WTC11 (cell line): ENCODE results near the gene PBRM1. TPM values are rescaled to one million over a fixed set of nuclear protein-coding genes. Genes with fewer than 3 reads are reported as not detected.

Experiments used
- ATAC-seq: fragments of 200-7000 bp; cut with Tn5 transposase; 2 replicates; pipeline ENCODE4 v1.10.0; 2021; ENCODE audit warnings: mild to moderate bottlenecking, moderate library complexity
- CTCF ChIA-PET: fragments of 300-600 bp; sonication (Branson Sonifier 250); formaldehyde crosslinking; loops from one replicate; lab custom pipeline; 2021; ENCODE audit warnings: antibody characterized with exemption; lab: Charles Lee
- POLR2A ChIA-PET: fragments of 350-600 bp; sonication (Branson Sonifier 250); formaldehyde crosslinking; loops from one replicate; lab custom pipeline; 2021; ENCODE audit warnings: antibody characterized with exemption; lab: Charles Lee
- DNase-seq: peaks from one replicate; pipeline ENCODE4 v3.0.0; 2021; ENCODE audit warnings: low spot score
- H3K27ac Mint-ChIP-seq: 2 replicates; pipeline ENCODE4 v1.8.0; 2021; ENCODE audit warnings: mixed read lengths
- H3K27me3 Mint-ChIP-seq: 2 replicates; pipeline ENCODE4 v1.8.0; 2021; ENCODE audit warnings: low read depth, mild to moderate bottlenecking, moderate library complexity, mixed read lengths
- H3K36me3 Mint-ChIP-seq: 2 replicates; pipeline ENCODE4 v1.8.0; 2021; ENCODE audit warnings: mixed read lengths
- H3K4me1 Mint-ChIP-seq: 2 replicates; pipeline ENCODE4 v1.8.0; 2022; ENCODE audit warnings: mixed read lengths
- H3K4me3 Mint-ChIP-seq: 2 replicates; pipeline ENCODE4 v1.8.0; 2021; ENCODE audit warnings: mild to moderate bottlenecking, moderate library complexity, mixed read lengths
- H3K9me3 Mint-ChIP-seq: 2 replicates; pipeline ENCODE4 v1.8.0; 2021; ENCODE audit warnings: mixed read lengths
- FOXJ3 ChIP-seq: sonication (generic); formaldehyde crosslinking; IDR thresholded peaks from 2 replicates; pipeline ENCODE4 v1.9.0; 2021; ENCODE audit warnings: missing genetic modification reagents, mild to moderate bottlenecking, borderline replicate concordance
- FOXK1 ChIP-seq: sonication (generic); formaldehyde crosslinking; IDR thresholded peaks from 2 replicates; pipeline ENCODE4 v1.8.0; 2022; ENCODE audit warnings: mild to moderate bottlenecking, moderate library complexity, missing genetic modification reagents
- JAZF1 ChIP-seq: fragments of 250-450 bp; sonication (Bioruptor Pico); IDR thresholded peaks from 2 replicates; pipeline ENCODE4 v1.9.0; 2021; ENCODE audit warnings: moderate library complexity, mild to moderate bottlenecking, inconsistent platforms
- MYBL2 ChIP-seq: sonication (generic); formaldehyde crosslinking; IDR thresholded peaks from 2 replicates; pipeline ENCODE4 v1.8.1; 2023; ENCODE audit warnings: mild to moderate bottlenecking, moderate library complexity, missing genetic modification reagents
- NR2C2 ChIP-seq: sonication (generic); formaldehyde crosslinking; IDR thresholded peaks from 2 replicates; pipeline ENCODE4 v1.8.0; 2022; ENCODE audit warnings: mild to moderate bottlenecking, missing genetic modification reagents
- RORB ChIP-seq: fragments of 250-450 bp; sonication (Bioruptor Pico); IDR thresholded peaks from 2 replicates; pipeline ENCODE4 v1.9.0; 2021; ENCODE audit warnings: mild to moderate bottlenecking
- SOX15 ChIP-seq: fragments of 250-450 bp; sonication (Bioruptor Pico); IDR thresholded peaks from 2 replicates; pipeline ENCODE4 v1.9.0; 2021; ENCODE audit warnings: mild to moderate bottlenecking
- TEAD1 ChIP-seq: sonication (generic); formaldehyde crosslinking; IDR thresholded peaks from 2 replicates; pipeline ENCODE4 v1.8.0; 2022; ENCODE audit warnings: mild to moderate bottlenecking, missing genetic modification reagents
- TEAD4 ChIP-seq: sonication (generic); formaldehyde crosslinking; IDR thresholded peaks from 2 replicates; pipeline ENCODE4 v1.8.0; 2022; ENCODE audit warnings: mild to moderate bottlenecking, missing genetic modification reagents
- ZNF138 ChIP-seq: sonication (generic); formaldehyde crosslinking; conservative IDR thresholded peaks from 2 replicates; pipeline ENCODE4 v1.8.1; 2022; ENCODE audit warnings: mild to moderate bottlenecking, moderate library complexity, missing genetic modification reagents
- ZNF396 ChIP-seq: fragments of 250-450 bp; sonication (Bioruptor Pico); IDR thresholded peaks from 2 replicates; pipeline ENCODE4 v1.8.0; 2021; ENCODE audit warnings: mild to moderate bottlenecking, moderate library complexity, borderline replicate concordance
- total RNA-seq: library from RNA; stranded (reverse); gene quantifications from 3 replicates; pipeline ENCODE4 v1.2.3, GENCODE V29; 2021
- TF ChIP-seq, protein P1 (sequence below): sonication (generic); formaldehyde crosslinking; IDR thresholded peaks from 2 replicates; pipeline ENCODE4 v1.8.1; 2023; ENCODE audit warnings: mild to moderate bottlenecking, moderate library complexity, missing genetic modification reagents
- TF ChIP-seq, protein P2 (sequence below): fragments of 250-450 bp; sonication (Bioruptor Pico); IDR thresholded peaks from 2 replicates; pipeline ENCODE4 v1.9.0; 2021; ENCODE audit warnings: mild to moderate bottlenecking
- TF ChIP-seq, protein P3 (sequence below): sonication (generic); formaldehyde crosslinking; IDR thresholded peaks from 2 replicates; pipeline ENCODE4 v1.8.1; 2023; ENCODE audit warnings: mild to moderate bottlenecking, missing genetic modification reagents, moderate library complexity
- TF ChIP-seq, protein P4 (sequence below): fragments of 250-450 bp; sonication (Bioruptor Pico); IDR thresholded peaks from 2 replicates; pipeline ENCODE4 v2.1.2; 2022; ENCODE audit warnings: mild to moderate bottlenecking, moderate library complexity
- TF ChIP-seq, protein P5 (sequence below): sonication (generic); formaldehyde crosslinking; IDR thresholded peaks from 2 replicates; pipeline ENCODE4 v1.8.1; 2022; ENCODE audit warnings: mild to moderate bottlenecking, missing genetic modification reagents, moderate library complexity, borderline replicate concordance
- TF ChIP-seq, protein P6 (sequence below): sonication (generic); formaldehyde crosslinking; IDR thresholded peaks from 2 replicates; pipeline ENCODE4 v1.8.1; 2023; ENCODE audit warnings: mild to moderate bottlenecking, missing genetic modification reagents, moderate library complexity
- TF ChIP-seq, protein P7 (sequence below): sonication (generic); formaldehyde crosslinking; IDR thresholded peaks from 2 replicates; pipeline ENCODE4 v1.8.1; 2022; ENCODE audit warnings: low read depth, missing genetic modification reagents, borderline replicate concordance
- TF ChIP-seq, protein P8 (sequence below): sonication (generic); formaldehyde crosslinking; IDR thresholded peaks from 2 replicates; pipeline ENCODE4 v1.8.1; 2023; ENCODE audit warnings: mild to moderate bottlenecking, missing genetic modification reagents, borderline replicate concordance

The PBRM1 gene
- total RNA-seq, 1 experiment from 2014 or later = 48.8 TPM

DNA sequence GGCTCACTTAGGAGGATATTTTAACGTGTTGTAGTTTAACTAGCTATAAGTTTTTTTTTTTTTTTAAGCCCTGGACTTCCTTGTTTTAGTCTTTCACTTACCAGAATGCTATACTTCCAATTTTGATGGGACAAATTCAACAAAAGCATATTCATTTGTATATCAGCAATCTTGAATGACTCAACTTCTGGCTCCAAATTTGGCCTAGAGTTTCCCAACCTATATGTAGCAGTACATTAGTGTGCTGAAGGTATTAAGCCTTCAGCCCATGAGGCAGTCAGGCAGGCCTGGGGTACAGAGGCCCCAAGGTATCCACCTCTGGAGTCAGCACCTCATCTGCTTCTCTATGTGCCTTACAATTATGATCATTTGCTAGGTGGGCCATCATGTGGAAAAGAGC lies 5.9 kb downstream of the PBRM1 start:
- Mint-ChIP-seq H3K4me3 (no peak overlapping the region), H3K27ac (no peak overlapping the region), H3K9me3 (no peaks in the 10 kb centered on the region), H3K4me1 (peaks cover 14% of the 10 kb centered on the region), H3K27me3 (no peaks in the 10 kb centered on the region), H3K36me3 (peaks cover 29% of the 10 kb centered on the region)
- DNase-seq = no peak
- POLR2A ChIA-PET = no interaction called here
- CTCF ChIA-PET = no interaction called here
- TF ChIP-seq ZNF138 (CRISPR knock-in tag) (no peak), FOXK1 (CRISPR knock-in tag) (no peak)
- TF ChIP-seq, protein P1, sequence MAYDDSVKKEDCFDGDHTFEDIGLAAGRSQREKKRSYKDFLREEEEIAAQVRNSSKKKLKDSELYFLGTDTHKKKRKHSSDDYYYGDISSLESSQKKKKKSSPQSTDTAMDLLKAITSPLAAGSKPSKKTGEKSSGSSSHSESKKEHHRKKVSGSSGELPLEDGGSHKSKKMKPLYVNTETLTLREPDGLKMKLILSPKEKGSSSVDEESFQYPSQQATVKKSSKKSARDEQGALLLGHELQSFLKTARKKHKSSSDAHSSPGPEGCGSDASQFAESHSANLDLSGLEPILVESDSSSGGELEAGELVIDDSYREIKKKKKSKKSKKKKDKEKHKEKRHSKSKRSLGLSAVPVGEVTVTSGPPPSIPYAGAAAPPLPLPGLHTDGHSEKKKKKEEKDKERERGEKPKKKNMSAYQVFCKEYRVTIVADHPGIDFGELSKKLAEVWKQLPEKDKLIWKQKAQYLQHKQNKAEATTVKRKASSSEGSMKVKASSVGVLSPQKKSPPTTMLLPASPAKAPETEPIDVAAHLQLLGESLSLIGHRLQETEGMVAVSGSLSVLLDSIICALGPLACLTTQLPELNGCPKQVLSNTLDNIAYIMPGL (CRISPR knock-in tag) = no peak
- TF ChIP-seq, protein P2, sequence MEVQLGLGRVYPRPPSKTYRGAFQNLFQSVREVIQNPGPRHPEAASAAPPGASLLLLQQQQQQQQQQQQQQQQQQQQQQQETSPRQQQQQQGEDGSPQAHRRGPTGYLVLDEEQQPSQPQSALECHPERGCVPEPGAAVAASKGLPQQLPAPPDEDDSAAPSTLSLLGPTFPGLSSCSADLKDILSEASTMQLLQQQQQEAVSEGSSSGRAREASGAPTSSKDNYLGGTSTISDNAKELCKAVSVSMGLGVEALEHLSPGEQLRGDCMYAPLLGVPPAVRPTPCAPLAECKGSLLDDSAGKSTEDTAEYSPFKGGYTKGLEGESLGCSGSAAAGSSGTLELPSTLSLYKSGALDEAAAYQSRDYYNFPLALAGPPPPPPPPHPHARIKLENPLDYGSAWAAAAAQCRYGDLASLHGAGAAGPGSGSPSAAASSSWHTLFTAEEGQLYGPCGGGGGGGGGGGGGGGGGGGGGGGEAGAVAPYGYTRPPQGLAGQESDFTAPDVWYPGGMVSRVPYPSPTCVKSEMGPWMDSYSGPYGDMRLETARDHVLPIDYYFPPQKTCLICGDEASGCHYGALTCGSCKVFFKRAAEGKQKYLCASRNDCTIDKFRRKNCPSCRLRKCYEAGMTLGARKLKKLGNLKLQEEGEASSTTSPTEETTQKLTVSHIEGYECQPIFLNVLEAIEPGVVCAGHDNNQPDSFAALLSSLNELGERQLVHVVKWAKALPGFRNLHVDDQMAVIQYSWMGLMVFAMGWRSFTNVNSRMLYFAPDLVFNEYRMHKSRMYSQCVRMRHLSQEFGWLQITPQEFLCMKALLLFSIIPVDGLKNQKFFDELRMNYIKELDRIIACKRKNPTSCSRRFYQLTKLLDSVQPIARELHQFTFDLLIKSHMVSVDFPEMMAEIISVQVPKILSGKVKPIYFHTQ (CRISPR knock-in tag) = no peak
- TF ChIP-seq, protein P3, sequence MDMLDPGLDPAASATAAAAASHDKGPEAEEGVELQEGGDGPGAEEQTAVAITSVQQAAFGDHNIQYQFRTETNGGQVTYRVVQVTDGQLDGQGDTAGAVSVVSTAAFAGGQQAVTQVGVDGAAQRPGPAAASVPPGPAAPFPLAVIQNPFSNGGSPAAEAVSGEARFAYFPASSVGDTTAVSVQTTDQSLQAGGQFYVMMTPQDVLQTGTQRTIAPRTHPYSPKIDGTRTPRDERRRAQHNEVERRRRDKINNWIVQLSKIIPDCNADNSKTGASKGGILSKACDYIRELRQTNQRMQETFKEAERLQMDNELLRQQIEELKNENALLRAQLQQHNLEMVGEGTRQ (CRISPR knock-in tag) = no peak
- TF ChIP-seq, protein P4, sequence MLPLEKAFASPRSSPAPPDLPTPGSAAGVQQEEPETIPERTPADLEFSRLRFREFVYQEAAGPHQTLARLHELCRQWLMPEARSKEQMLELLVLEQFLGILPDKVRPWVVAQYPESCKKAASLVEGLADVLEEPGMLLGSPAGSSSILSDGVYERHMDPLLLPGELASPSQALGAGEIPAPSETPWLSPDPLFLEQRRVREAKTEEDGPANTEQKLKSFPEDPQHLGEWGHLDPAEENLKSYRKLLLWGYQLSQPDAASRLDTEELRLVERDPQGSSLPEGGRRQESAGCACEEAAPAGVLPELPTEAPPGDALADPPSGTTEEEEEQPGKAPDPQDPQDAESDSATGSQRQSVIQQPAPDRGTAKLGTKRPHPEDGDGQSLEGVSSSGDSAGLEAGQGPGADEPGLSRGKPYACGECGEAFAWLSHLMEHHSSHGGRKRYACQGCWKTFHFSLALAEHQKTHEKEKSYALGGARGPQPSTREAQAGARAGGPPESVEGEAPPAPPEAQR (CRISPR knock-in tag) = no peak
- TF ChIP-seq, protein P5, sequence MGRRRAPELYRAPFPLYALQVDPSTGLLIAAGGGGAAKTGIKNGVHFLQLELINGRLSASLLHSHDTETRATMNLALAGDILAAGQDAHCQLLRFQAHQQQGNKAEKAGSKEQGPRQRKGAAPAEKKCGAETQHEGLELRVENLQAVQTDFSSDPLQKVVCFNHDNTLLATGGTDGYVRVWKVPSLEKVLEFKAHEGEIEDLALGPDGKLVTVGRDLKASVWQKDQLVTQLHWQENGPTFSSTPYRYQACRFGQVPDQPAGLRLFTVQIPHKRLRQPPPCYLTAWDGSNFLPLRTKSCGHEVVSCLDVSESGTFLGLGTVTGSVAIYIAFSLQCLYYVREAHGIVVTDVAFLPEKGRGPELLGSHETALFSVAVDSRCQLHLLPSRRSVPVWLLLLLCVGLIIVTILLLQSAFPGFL (CRISPR knock-in tag) = no peak
- TF ChIP-seq, protein P6, sequence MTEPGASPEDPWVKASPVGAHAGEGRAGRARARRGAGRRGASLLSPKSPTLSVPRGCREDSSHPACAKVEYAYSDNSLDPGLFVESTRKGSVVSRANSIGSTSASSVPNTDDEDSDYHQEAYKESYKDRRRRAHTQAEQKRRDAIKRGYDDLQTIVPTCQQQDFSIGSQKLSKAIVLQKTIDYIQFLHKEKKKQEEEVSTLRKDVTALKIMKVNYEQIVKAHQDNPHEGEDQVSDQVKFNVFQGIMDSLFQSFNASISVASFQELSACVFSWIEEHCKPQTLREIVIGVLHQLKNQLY (CRISPR knock-in tag) = no peak
- no peak for ATAC-seq

DNA sequence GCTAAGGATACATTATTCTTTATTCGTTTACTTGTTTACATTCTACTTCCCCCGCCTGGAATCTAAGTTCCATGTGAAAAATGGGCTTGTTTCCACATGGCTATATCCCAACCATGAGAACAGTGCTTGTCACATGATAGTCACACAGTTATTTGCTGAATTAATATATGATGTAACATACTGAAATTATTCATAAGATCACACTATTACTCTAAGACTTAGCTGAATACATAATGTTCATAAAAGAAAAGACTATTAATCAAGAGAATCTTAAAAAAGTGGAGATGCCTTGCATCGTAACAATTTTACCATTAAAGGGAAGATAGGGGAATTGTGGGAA lies 6.5 kb downstream of the PBRM1 start:
- H3K9me3 Mint-ChIP-seq = no peaks in the 10 kb centered on the region
- ChIA-PET CTCF (no interaction called here), POLR2A (no interaction called here)
- H3K4me1 Mint-ChIP-seq = peaks cover 8% of the 10 kb centered on the region
- no peak overlapping the region for H3K4me3 Mint-ChIP-seq
- H3K27me3 Mint-ChIP-seq = no peaks in the 10 kb centered on the region
- ATAC-seq = no peak
- H3K27ac Mint-ChIP-seq = no peak overlapping the region
- DNase-seq = no peak
- H3K36me3 Mint-ChIP-seq = peaks cover 29% of the 10 kb centered on the region
- no peak for TF ChIP-seq FOXJ3 (CRISPR knock-in tag)
- TF ChIP-seq, protein P7, sequence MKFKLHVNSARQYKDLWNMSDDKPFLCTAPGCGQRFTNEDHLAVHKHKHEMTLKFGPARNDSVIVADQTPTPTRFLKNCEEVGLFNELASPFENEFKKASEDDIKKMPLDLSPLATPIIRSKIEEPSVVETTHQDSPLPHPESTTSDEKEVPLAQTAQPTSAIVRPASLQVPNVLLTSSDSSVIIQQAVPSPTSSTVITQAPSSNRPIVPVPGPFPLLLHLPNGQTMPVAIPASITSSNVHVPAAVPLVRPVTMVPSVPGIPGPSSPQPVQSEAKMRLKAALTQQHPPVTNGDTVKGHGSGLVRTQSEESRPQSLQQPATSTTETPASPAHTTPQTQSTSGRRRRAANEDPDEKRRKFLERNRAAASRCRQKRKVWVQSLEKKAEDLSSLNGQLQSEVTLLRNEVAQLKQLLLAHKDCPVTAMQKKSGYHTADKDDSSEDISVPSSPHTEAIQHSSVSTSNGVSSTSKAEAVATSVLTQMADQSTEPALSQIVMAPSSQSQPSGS (CRISPR knock-in tag) = no peak
- no peak for TF ChIP-seq RORB
- TF ChIP-seq SOX15 (CRISPR knock-in tag) = no peak
- TF ChIP-seq ZNF396 = no peak
- no peak for TF ChIP-seq TEAD4 (CRISPR knock-in tag)
- TF ChIP-seq MYBL2 (CRISPR knock-in tag) = no peak
- TF ChIP-seq JAZF1 = no peak
- TF ChIP-seq TEAD1 (CRISPR knock-in tag) = no peak
- TF ChIP-seq, protein P8, sequence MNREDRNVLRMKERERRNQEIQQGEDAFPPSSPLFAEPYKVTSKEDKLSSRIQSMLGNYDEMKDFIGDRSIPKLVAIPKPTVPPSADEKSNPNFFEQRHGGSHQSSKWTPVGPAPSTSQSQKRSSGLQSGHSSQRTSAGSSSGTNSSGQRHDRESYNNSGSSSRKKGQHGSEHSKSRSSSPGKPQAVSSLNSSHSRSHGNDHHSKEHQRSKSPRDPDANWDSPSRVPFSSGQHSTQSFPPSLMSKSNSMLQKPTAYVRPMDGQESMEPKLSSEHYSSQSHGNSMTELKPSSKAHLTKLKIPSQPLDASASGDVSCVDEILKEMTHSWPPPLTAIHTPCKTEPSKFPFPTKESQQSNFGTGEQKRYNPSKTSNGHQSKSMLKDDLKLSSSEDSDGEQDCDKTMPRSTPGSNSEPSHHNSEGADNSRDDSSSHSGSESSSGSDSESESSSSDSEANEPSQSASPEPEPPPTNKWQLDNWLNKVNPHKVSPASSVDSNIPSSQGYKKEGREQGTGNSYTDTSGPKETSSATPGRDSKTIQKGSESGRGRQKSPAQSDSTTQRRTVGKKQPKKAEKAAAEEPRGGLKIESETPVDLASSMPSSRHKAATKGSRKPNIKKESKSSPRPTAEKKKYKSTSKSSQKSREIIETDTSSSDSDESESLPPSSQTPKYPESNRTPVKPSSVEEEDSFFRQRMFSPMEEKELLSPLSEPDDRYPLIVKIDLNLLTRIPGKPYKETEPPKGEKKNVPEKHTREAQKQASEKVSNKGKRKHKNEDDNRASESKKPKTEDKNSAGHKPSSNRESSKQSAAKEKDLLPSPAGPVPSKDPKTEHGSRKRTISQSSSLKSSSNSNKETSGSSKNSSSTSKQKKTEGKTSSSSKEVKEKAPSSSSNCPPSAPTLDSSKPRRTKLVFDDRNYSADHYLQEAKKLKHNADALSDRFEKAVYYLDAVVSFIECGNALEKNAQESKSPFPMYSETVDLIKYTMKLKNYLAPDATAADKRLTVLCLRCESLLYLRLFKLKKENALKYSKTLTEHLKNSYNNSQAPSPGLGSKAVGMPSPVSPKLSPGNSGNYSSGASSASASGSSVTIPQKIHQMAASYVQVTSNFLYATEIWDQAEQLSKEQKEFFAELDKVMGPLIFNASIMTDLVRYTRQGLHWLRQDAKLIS (CRISPR knock-in tag) = no peak
- no peak for TF ChIP-seq NR2C2
